ENCODE measurements around the gene WBP2NL. TPM values are rescaled to one million over a fixed set of nuclear protein-coding genes. Genes with fewer than 3 reads are reported as not detected.

Gene WBP2NL
- total RNA-seq, 2 donors from 2014 or later, result 0.22 TPM; not detected in 1

- Histone ChIP-seq H3K36me3 (no peaks in the 10 kb centered on the region), H3K4me3 (no peak overlapping the region), H3K27me3 (no peaks in the 10 kb centered on the region), H3K27ac (no peak overlapping the region), H3K4me1 (no peaks in the 10 kb centered on the region), H3K9me3 (peaks cover 0 to 29% of the 10 kb centered on the region in 2 donors)
- no peak for TF ChIP-seq CTCF (IDR thresholded peaks at IDR 0.05)
- no peak for DNase-seq (ENCODE audit: low spot score)
Measured at GRCh38 chr22:42007922-42008321, 9.3 kb downstream of the WBP2NL start.

- no peaks in the 10 kb centered on the region for H3K4me1 ChIP-seq
- peaks cover 0 to 29% of the 10 kb centered on the region in 2 donors for H3K9me3 ChIP-seq
- no peak overlapping the region for H3K4me3 ChIP-seq
- no peaks in the 10 kb centered on the region for H3K36me3 ChIP-seq
- no peak for TF ChIP-seq CTCF (IDR thresholded peaks at IDR 0.05)
- no peaks in the 10 kb centered on the region for H3K27me3 ChIP-seq
- no peak overlapping the region for H3K27ac ChIP-seq
- DNase-seq (ENCODE audit: low spot score), result no peak
Measured at GRCh38 chr22:42010778-42011177, 12.2 kb downstream of the WBP2NL start.

- peaks cover 0 to 29% of the 10 kb centered on the region in 2 donors for H3K9me3 ChIP-seq
- H3K36me3 ChIP-seq, result no peaks in the 10 kb centered on the region
- no peak for TF ChIP-seq CTCF (IDR thresholded peaks at IDR 0.05)
- no peak overlapping the region for H3K27ac ChIP-seq
- H3K4me3 ChIP-seq, result no peak overlapping the region
- H3K27me3 ChIP-seq, result no peaks in the 10 kb centered on the region
- no peaks in the 10 kb centered on the region for H3K4me1 ChIP-seq
- DNase-seq (ENCODE audit: low spot score), result no peak
Measured at GRCh38 chr22:42013385-42013784, 14.8 kb downstream of the WBP2NL start.

- H3K27ac ChIP-seq, result no peak overlapping the region
- no peaks in the 10 kb centered on the region for H3K27me3 ChIP-seq
- DNase-seq (ENCODE audit: low spot score), result peak; percentile 7
- no peaks in the 10 kb centered on the region for H3K36me3 ChIP-seq
- TF ChIP-seq CTCF (IDR thresholded peaks at IDR 0.05), result no peak
- H3K4me1 ChIP-seq, result no peaks in the 10 kb centered on the region
- H3K9me3 ChIP-seq, result peaks cover 0 to 7% of the 10 kb centered on the region in 2 donors
- H3K4me3 ChIP-seq, result no peak overlapping the region
Measured at GRCh38 chr22:42016111-42016510, 17.5 kb downstream of the WBP2NL start.

GRCh38 chr22:42018224-42018623 is 19.6 kb downstream of the WBP2NL start:
- no peak overlapping the region for H3K4me3 ChIP-seq
- H3K27me3 ChIP-seq, result no peaks in the 10 kb centered on the region
- no peak for DNase-seq (ENCODE audit: low spot score)
- H3K36me3 ChIP-seq, result no peaks in the 10 kb centered on the region
- no peaks in the 10 kb centered on the region for H3K9me3 ChIP-seq
- H3K27ac ChIP-seq, result no peak overlapping the region
- no peaks in the 10 kb centered on the region for H3K4me1 ChIP-seq
- TF ChIP-seq CTCF (IDR thresholded peaks at IDR 0.05), result no peak

GRCh38 chr22:42021571-42021970 is 23.0 kb downstream of the WBP2NL start:
- DNase-seq (ENCODE audit: low spot score), result no peak
- Histone ChIP-seq H3K4me1 (no peaks in the 10 kb centered on the region), H3K4me3 (no peak overlapping the region), H3K36me3 (no peaks in the 10 kb centered on the region), H3K9me3 (no peaks in the 10 kb centered on the region), H3K27me3 (no peaks in the 10 kb centered on the region), H3K27ac (no peak overlapping the region)
- TF ChIP-seq CTCF (IDR thresholded peaks at IDR 0.05), result no peak
